GM18951 (cell line): ENCODE data around the gene PIGU.

Source experiments
- POLR2A ChIP-seq: IDR thresholded peaks from 4 replicates; pipeline ENCODE4 v1.6.1; 2011; ENCODE audit warnings: mild to moderate bottlenecking; ENCODE audit not compliant: insufficient read length, insufficient read depth; ENCODE audit errors: extremely low read depth
- in situ Hi-C: fragments of 300-500 bp; cut with MboI; formaldehyde crosslinking; loops from one replicate; pipeline ENCODE4 v1.12.0; 2022; ENCODE audit warnings: low sequenced_read_pairs, mixed read lengths, inconsistent platforms; ENCODE audit not compliant: unreplicated experiment

The PIGU gene

GRCh38 chr20:34711813-34712430 is 35.0 kb upstream of the PIGU start:
- TF ChIP-seq POLR2A = no peak
- in situ Hi-C loops = no loop called here

- in situ Hi-C loops = no loop called here
- no peak for TF ChIP-seq POLR2A
These were observed 34.1 kb upstream of the PIGU start for GRCh38 chr20:34710861-34711574.

- TF ChIP-seq POLR2A = no peak
- in situ Hi-C loops = no loop called here
These were observed 33.6 kb upstream of the PIGU start for GRCh38 chr20:34710568-34710839.

GRCh38 chr20:34709831-34710567 is 33.1 kb upstream of the PIGU start:
- no peak for TF ChIP-seq POLR2A
- in situ Hi-C loops = loop anchor here (10.0 kb wide), 1 partner anchor 175 kb away; no protein-coding TSS in a partner anchor

- TF ChIP-seq POLR2A = peak; percentile 38
- in situ Hi-C loops = loop anchor here (10.0 kb wide), 1 partner anchor 174 kb away; no protein-coding TSS in a partner anchor
These were observed 32.3 kb upstream of the PIGU start for GRCh38 chr20:34709044-34709830.

- in situ Hi-C loops = loop anchor here (10.0 kb wide), 1 partner anchor 174 kb away; no protein-coding TSS in a partner anchor
- no peak for TF ChIP-seq POLR2A
These were observed 31.7 kb upstream of the PIGU start for GRCh38 chr20:34708621-34709043.

GRCh38 chr20:34706912-34707784 is 30.3 kb upstream of the PIGU start:
- no peak for TF ChIP-seq POLR2A
- in situ Hi-C loops = loop anchor here (10.0 kb wide), 1 partner anchor 172 kb away; no protein-coding TSS in a partner anchor

GRCh38 chr20:34706302-34706875 is 29.5 kb upstream of the PIGU start:
- in situ Hi-C loops = loop anchor here (10.0 kb wide), 1 partner anchor 172 kb away; no protein-coding TSS in a partner anchor
- no peak for TF ChIP-seq POLR2A

GRCh38 chr20:34705397-34706301 is 28.8 kb upstream of the PIGU start:
- TF ChIP-seq POLR2A = no peak
- in situ Hi-C loops = loop anchor here (10.0 kb wide), 1 partner anchor 171 kb away; no protein-coding TSS in a partner anchor

- no peak for TF ChIP-seq POLR2A
These were observed 28.1 kb upstream of the PIGU start for GRCh38 chr20:34705008-34705396.

More at GRCh38 chr20:34705008-34705396, 28.1 kb upstream of the PIGU start:
- in situ Hi-C loops = loop anchor here (10.0 kb wide), 1 partner anchor 170 kb away; no protein-coding TSS in a partner anchor
